HG03039 (cell line): ENCODE measurements around the gene LRRN3.

ENCODE experiments used
- ATAC-seq: cut with Tn5 transposase; IDR thresholded peaks from one replicate; pipeline ENCODE4 v1.9.1; 2021; ENCODE audit warnings: mild to moderate bottlenecking, moderate library complexity; ENCODE audit not compliant: unreplicated experiment

Gene LRRN3

GRCh38 chr7:111159426-111159825, 68.5 kb downstream of the LRRN3 start:
- ATAC-seq, result no peak

GRCh38 chr7:111160297-111160696, 69.4 kb downstream of the LRRN3 start:
- no peak for ATAC-seq

DNA sequence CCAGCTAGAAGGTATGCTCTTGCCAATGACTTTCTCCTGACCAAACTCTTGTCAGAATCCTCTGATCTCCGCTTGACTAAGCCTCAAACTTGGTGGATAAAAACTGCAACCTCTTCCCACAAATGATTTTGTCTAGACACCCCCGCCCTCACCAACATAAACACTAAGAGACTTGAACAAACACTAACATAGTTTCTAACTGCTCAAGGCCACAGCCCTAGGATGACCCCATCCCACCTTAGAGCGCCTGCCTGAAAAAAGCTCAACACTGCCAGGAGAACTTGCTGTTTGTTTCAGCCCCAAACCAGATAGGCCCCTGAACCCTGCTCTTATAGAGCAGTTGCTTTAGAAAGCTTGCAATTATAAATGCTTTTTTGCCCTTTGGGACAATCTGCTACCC, 71.8 kb downstream of the LRRN3 start:
- no peak for ATAC-seq

GRCh38 chr7:111164442-111164841, 73.5 kb downstream of the LRRN3 start:
- no peak for ATAC-seq

- no peak for ATAC-seq
Measured at GRCh38 chr7:111168182-111168581, 77.3 kb downstream of the LRRN3 start.

GRCh38 chr7:111172564-111173257, 81.8 kb downstream of the LRRN3 start:
- no peak for ATAC-seq

- no peak for ATAC-seq
Measured at GRCh38 chr7:111173528-111173927, 82.6 kb downstream of the LRRN3 start.

DNA sequence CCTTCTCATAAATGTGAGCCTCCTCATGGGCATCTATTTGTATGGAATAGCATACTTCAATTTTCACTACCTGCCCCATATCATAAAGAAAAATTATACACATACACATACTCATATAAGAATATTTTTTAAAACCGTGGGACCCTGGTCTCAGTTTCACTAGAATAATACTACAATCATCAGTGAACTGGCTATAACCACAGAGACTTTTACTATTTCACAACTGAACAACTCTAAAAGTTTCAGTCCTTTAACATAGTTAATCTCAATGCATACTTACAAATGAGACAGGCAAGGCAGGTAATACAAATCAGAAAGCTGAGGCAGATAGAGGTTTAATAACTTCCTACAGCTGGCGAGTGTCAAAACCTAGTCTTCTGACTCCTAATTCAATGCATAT, 83.1 kb downstream of the LRRN3 start:
- ATAC-seq, result no peak

DNA sequence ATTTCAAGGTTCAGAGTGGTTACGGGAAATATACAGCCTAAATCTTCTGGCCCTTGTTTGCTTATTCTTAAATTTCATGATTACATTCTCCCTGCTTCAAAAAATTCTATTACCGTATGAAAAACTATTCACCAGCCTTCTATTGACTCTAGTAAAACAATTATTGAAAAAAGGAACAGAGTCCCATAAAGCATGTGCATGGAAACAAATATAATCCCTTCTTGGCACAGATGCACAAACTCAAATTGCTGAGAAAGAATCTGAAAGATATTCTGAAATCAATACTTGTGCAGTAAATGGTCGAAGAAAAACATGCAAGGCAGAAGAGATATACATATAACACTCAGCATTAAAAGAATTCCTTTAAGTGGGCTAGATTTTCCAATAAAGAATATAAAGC, 83.6 kb downstream of the LRRN3 start:
- ATAC-seq, result no peak
